Neural progenitor cell (in vitro differentiated cells): Measurements from ENCODE around the gene MAMSTR. TPM values are rescaled to one million over a fixed set of nuclear protein-coding genes. Genes with fewer than 3 reads are reported as not detected.
A peak's percentile ranks its signal among the peaks of the same experiment; 100 is the strongest.
"Not testable (repeated sequence)": the region's sequence is repeated elsewhere in the genome, so short reads cannot be mapped to it uniquely, and the experiment has no call there.

ENCODE experiments used
- DNase-seq: peaks from one replicate; pipeline ENCODE4 v3.0.0-alpha.2; 2016; ENCODE audit warnings: low spot score
- H2AFZ ChIP-seq: fragments of 200-600 bp; sonication (generic); replicated peaks from 2 replicates; pipeline ENCODE4 v1.6.1; 2016; ENCODE audit warnings: antibody characterized with exemption
- H3F3A ChIP-seq: fragments of 200-600 bp; sonication (generic); 2 replicates; pipeline ENCODE4 v1.6.1; 2016; ENCODE audit warnings: antibody characterized with exemption, low read depth
- H3K27ac ChIP-seq: fragments of 200-600 bp; sonication (generic); 2 replicates; pipeline ENCODE4 v1.5.1; 2016; ENCODE audit warnings: mild to moderate bottlenecking
- H3K27me3 ChIP-seq: fragments of 200-600 bp; sonication (generic); 2 replicates; pipeline ENCODE4 v1.6.1; 2016; ENCODE audit warnings: mild to moderate bottlenecking, moderate library complexity
- H3K36me3 ChIP-seq: fragments of 200-600 bp; sonication (generic); 2 replicates; pipeline ENCODE4 v1.5.1; 2016
- H3K4me1 ChIP-seq: fragments of 200-600 bp; sonication (generic); 2 replicates; pipeline ENCODE4 v1.6.1; 2016; ENCODE audit warnings: mixed run types
- H3K4me2 ChIP-seq: fragments of 200-600 bp; sonication (generic); 2 replicates; pipeline ENCODE4 v1.6.1; 2016
- H3K4me3 ChIP-seq: fragments of 200-600 bp; sonication (generic); 2 replicates; pipeline ENCODE4 v1.5.1; 2016
- H3K79me2 ChIP-seq: fragments of 200-600 bp; sonication (generic); 2 replicates; pipeline ENCODE4 v1.6.1; 2016; ENCODE audit warnings: low read depth
- H3K9ac ChIP-seq: fragments of 200-600 bp; sonication (generic); 2 replicates; pipeline ENCODE4 v1.6.1; 2016
- H3K9me3 ChIP-seq: fragments of 200-600 bp; sonication (generic); 2 replicates; pipeline ENCODE4 v1.5.1; 2016; ENCODE audit warnings: low read depth
- H4K20me1 ChIP-seq: fragments of 200-600 bp; sonication (generic); 2 replicates; pipeline ENCODE4 v1.6.1; 2016; ENCODE audit warnings: low read depth
- H3K27ac Mint-ChIP-seq: 3 replicates; pipeline ENCODE4 v1.8.0; 2021; ENCODE audit warnings: mixed read lengths
- H3K27me3 Mint-ChIP-seq: 2 replicates; pipeline ENCODE4 v1.8.0; 2022; ENCODE audit warnings: low read depth, mild to moderate bottlenecking, inconsistent platforms, moderate library complexity, mixed read lengths; ENCODE audit not compliant: insufficient read depth
- H3K36me3 Mint-ChIP-seq: 3 replicates; pipeline ENCODE4 v1.8.0; 2021; ENCODE audit warnings: mixed read lengths
- H3K4me1 Mint-ChIP-seq: 3 replicates; pipeline ENCODE4 v1.8.0; 2021; ENCODE audit warnings: mixed read lengths
- H3K4me3 Mint-ChIP-seq: 3 replicates; pipeline ENCODE4 v1.8.0; 2021; ENCODE audit warnings: mild to moderate bottlenecking, moderate library complexity, mixed read lengths
- H3K9me3 Mint-ChIP-seq: 3 replicates; pipeline ENCODE4 v1.8.0; 2020; ENCODE audit warnings: mixed read lengths
- EZH2 ChIP-seq: fragments of 200-600 bp; sonication (generic); IDR thresholded peaks from 2 replicates; pipeline ENCODE4 v1.6.1; 2017; ENCODE audit warnings: antibody characterized with exemption, mild to moderate bottlenecking, moderate library complexity
- EZH2phosphoT487 ChIP-seq: fragments of 200-600 bp; sonication (generic); IDR thresholded peaks from 2 replicates; pipeline ENCODE4 v1.6.1; 2017; ENCODE audit warnings: antibody characterized with exemption
- total RNA-seq: library from RNA; depleted of rRNA; stranded (reverse); fragments of >200 nt; gene quantifications from 2 replicates; pipeline ENCODE4 v1.2.3, GENCODE V29; 2015; ENCODE audit warnings: low replicate concordance
- TF ChIP-seq, protein P1 (sequence below): fragments of 200-600 bp; sonication (generic); IDR thresholded peaks from 2 replicates; pipeline ENCODE4 v1.5.1; 2017; ENCODE audit warnings: antibody characterized with exemption, mild to moderate bottlenecking

Gene MAMSTR
- total RNA-seq, 1 donor from 2014 or later, result 1.2 TPM

DNA sequence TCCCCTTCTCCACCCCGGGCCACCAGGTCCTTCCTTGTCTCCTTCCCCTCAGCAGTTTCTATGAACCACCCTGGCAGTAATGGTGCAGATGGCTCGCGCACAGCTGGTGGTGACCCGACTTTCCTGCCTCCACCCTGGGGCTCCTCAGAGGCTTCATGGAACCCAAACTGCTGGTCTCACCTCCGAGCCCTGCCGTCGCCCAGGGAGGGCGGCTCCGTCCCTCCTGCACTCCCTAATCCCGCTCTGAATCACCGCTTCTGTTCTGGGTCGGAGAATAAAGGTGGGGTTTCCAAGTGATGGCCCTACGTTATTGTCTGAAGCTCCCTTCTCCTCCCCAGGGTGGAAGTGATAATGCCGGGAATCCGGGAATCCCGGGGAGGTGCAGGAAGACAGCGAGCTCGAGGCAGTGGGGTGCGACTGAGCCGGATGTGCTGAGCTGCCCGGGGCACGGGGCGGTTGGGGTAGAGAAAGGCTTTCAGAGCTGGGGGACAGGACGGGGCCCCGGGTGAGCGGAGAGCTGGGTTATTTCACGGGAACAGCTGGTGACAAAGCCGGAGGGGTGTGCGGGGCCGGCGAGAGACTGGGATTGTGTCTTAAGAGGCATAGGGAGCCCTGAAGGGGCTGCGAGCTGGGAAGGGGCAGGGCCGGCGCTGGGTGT is 23.0 kb downstream of the MAMSTR start:
- H3K27ac Mint-ChIP-seq, result no peak overlapping the region
- no peak overlapping the region for H3K27ac ChIP-seq
- peaks cover 6% of the 10 kb centered on the region for H3K4me1 Mint-ChIP-seq
- DNase-seq, result peak; percentile 61
- H3K36me3 ChIP-seq, result no peaks in the 10 kb centered on the region
- peaks cover 8% of the 10 kb centered on the region for H3K4me1 ChIP-seq
- H3K9me3 Mint-ChIP-seq, result no peaks in the 10 kb centered on the region
- TF ChIP-seq EZH2phosphoT487, result no peak
- no peak for TF ChIP-seq EZH2
- TF ChIP-seq, protein P1, sequence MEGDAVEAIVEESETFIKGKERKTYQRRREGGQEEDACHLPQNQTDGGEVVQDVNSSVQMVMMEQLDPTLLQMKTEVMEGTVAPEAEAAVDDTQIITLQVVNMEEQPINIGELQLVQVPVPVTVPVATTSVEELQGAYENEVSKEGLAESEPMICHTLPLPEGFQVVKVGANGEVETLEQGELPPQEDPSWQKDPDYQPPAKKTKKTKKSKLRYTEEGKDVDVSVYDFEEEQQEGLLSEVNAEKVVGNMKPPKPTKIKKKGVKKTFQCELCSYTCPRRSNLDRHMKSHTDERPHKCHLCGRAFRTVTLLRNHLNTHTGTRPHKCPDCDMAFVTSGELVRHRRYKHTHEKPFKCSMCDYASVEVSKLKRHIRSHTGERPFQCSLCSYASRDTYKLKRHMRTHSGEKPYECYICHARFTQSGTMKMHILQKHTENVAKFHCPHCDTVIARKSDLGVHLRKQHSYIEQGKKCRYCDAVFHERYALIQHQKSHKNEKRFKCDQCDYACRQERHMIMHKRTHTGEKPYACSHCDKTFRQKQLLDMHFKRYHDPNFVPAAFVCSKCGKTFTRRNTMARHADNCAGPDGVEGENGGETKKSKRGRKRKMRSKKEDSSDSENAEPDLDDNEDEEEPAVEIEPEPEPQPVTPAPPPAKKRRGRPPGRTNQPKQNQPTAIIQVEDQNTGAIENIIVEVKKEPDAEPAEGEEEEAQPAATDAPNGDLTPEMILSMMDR, result no peak
- H4K20me1 ChIP-seq, result no peaks in the 10 kb centered on the region
- H3K27me3 ChIP-seq, result peaks cover 17% of the 10 kb centered on the region
- peaks cover 5% of the 10 kb centered on the region for H3K36me3 Mint-ChIP-seq
- H3K79me2 ChIP-seq, result no peaks in the 10 kb centered on the region
- peaks cover 19% of the 10 kb centered on the region for H3K27me3 Mint-ChIP-seq
- no peaks in the 10 kb centered on the region for H3K9me3 ChIP-seq
- peaks cover 15% of the 10 kb centered on the region for H3F3A ChIP-seq
- peak overlapping the region; percentile 46 for H3K4me3 ChIP-seq
- peak overlapping the region; percentile 58 for H2AFZ ChIP-seq
- H3K4me3 Mint-ChIP-seq, result peak overlapping the region; percentile 67
- H3K4me2 ChIP-seq, result peak overlapping the region; percentile 85
- no peak overlapping the region for H3K9ac ChIP-seq

DNA sequence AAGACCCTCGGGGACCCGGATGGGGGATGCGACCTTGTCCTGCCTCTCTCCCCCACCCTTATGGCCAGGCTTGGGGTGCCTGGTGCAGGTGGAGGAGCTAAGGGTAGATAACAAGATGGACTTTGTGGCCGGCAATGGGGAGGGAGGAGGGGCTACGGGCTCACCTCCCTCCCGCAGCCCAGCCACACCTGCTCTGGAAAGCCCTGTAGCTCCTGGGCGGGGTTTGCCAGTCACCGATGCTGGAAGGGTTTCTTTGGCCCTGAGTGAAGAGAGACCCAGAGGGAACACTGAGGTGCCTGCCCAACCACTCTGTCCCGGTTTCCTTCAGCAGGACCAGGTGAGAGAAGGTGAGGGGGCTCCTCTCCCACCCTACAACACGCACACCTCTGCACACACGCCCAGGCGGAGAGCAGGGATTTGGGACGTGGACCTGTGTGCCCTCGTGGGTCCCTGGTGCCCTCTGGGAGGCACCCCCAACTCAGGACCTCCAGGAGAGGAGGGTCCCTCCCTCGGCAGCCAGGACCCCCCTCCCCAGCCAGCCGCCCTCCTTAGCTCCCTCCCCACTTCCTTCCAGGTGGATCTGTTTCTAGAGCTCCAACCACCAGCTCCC is 23.7 kb downstream of the MAMSTR start, which contains the start of gene FUT2:
Gene FUT2, plus strand, starts transcription at position 229 of the 610 bp plus-strand sequence. CDS start 6,986 bp downstream, outside the sequence.
- Histone ChIP-seq H3K4me3 (peak within 1 kb of the TSS; percentile 46), H3K36me3 (no peaks in the 10 kb centered on the region), H3K27ac (no peak within 1 kb of the TSS), H3K9me3 (no peaks in the 10 kb centered on the region), H3K9ac (no peak within 1 kb of the TSS), H3K4me1 (peaks cover 8% of the 10 kb centered on the region), H4K20me1 (no peaks in the 10 kb centered on the region), H3K79me2 (no peaks in the 10 kb centered on the region), H2AFZ (peak within 1 kb of the TSS; percentile 58), H3K27me3 (peaks cover 17% of the 10 kb centered on the region), H3F3A (peaks cover 15% of the 10 kb centered on the region), H3K4me2 (peak within 1 kb of the TSS; percentile 85)
- H3K27ac Mint-ChIP-seq, result no peak within 1 kb of the TSS
- H3K36me3 Mint-ChIP-seq, result peaks cover 4% of the 10 kb centered on the region
- H3K4me3 Mint-ChIP-seq, result peak within 1 kb of the TSS; percentile 67
- H3K4me1 Mint-ChIP-seq, result peaks cover 6% of the 10 kb centered on the region
- DNase-seq, result peak; percentile 41
- no peaks in the 10 kb centered on the region for H3K9me3 Mint-ChIP-seq
- peaks cover 20% of the 10 kb centered on the region for H3K27me3 Mint-ChIP-seq
- TF ChIP-seq, protein P1, result no peak

DNA sequence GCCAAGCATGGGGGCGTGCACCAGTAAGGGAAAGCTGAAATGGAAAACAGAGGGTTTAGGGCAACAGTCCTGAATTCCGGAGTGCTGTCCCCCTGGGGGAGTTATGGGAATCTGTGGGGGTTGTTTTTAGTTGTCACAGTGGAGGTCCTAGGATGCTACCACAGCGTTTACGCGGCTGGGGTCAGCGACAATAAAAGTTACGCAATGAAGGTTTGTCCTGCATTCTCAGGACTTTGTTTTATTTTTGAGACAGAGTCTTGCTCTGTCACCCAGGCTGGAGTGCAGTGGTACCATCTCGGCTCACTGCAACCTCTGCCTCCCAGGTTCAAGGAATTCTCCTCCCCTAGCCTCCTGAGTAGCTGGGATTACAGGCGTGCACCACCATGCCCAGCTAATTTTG is 25.9 kb downstream of the MAMSTR start:
- H4K20me1 ChIP-seq, H3K36me3 ChIP-seq, H3K9ac ChIP-seq, H3K4me1 ChIP-seq, H3K36me3 Mint-ChIP-seq, H3K4me3 Mint-ChIP-seq, H3K9me3 ChIP-seq, H3K27ac Mint-ChIP-seq, H3K4me2 ChIP-seq, DNase-seq, H3K4me3 ChIP-seq, H2AFZ ChIP-seq, H3K9me3 Mint-ChIP-seq, H3K79me2 ChIP-seq, H3K27ac ChIP-seq, H3K4me1 Mint-ChIP-seq: not testable (repeated sequence)
- peaks cover 15% of the 10 kb centered on the region for H3F3A ChIP-seq
- peaks cover 22% of the 10 kb centered on the region for H3K27me3 Mint-ChIP-seq
- peaks cover 17% of the 10 kb centered on the region for H3K27me3 ChIP-seq

DNA sequence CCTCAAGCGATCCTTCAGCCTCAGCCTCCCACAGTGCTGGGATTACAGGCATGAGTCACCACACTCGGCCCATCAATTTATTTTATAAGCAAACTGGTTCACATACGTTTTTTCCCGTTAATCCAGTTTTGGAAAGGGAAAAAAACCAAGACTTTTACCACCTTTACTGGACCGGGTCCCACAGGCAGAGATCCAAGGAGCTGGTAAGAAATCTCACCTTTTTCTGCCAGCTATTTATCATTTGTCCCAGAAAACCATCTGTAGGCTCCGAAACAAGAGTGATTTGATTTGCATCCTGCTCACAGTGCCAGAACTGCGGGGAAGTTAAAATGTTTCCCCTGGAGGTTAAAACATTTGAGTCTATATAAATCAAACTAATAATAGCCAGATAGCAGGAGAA is 30.1 kb downstream of the MAMSTR start:
- H3K36me3 ChIP-seq, result no peaks in the 10 kb centered on the region
- no peaks in the 10 kb centered on the region for H3K27me3 ChIP-seq
- no peak overlapping the region for H3K4me2 ChIP-seq
- Mint-ChIP-seq H3K36me3 (peaks cover 2% of the 10 kb centered on the region), H3K27ac (no peak overlapping the region), H3K9me3 (peaks cover 4% of the 10 kb centered on the region), H3K4me1 (peaks cover 12% of the 10 kb centered on the region), H3K4me3 (no peak overlapping the region), H3K27me3 (peaks cover 9% of the 10 kb centered on the region)
- no peak overlapping the region for H3K27ac ChIP-seq
- H3K9me3 ChIP-seq, result no peaks in the 10 kb centered on the region
- TF ChIP-seq EZH2, result no peak
- TF ChIP-seq, protein P1, result no peak
- no peak for TF ChIP-seq EZH2phosphoT487
- no peaks in the 10 kb centered on the region for H3K79me2 ChIP-seq
- H3K4me3 ChIP-seq, result no peak overlapping the region
- H3F3A ChIP-seq, result no peaks in the 10 kb centered on the region
- no peaks in the 10 kb centered on the region for H3K4me1 ChIP-seq
- DNase-seq, result no peak
- no peak overlapping the region for H3K9ac ChIP-seq
- H4K20me1 ChIP-seq, result no peaks in the 10 kb centered on the region
- H2AFZ ChIP-seq, result no peak overlapping the region
